ENCODE results near the gene TAS1R1.

Gene TAS1R1

DNA sequence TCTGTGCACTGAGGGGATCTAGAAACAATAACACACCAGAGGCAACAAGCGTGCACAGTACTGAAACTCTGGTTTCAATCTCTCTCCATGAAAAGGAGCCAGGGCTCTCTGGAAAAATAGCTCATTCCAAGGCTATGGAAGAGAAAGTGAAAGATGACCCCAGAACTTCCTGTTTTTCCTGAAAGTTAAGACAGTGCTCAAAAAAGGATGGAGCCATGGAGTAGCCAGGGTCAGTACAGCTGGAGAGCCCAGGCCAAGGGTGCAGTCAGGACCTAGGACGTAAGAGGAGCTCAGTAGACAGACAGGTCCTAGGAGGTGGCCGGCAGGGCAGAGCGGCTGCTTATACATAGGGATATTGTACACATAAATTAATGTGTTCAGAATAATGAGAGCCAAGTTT is 19.9 kb upstream of the TAS1R1 start:
- TF ChIP-seq MYC (IDR thresholded peaks at IDR 0.05; ENCODE audit: low read depth, low read length) (no peak), POLR2A (IDR thresholded peaks at IDR 0.05; ENCODE audit: extremely low read depth, insufficient read length) (no peak)
- TF ChIP-seq, protein P1, sequence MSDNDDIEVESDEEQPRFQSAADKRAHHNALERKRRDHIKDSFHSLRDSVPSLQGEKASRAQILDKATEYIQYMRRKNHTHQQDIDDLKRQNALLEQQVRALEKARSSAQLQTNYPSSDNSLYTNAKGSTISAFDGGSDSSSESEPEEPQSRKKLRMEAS (IDR thresholded peaks at IDR 0.05; ENCODE audit: low read depth, low read length): no peak
- TF ChIP-seq, protein P2, sequence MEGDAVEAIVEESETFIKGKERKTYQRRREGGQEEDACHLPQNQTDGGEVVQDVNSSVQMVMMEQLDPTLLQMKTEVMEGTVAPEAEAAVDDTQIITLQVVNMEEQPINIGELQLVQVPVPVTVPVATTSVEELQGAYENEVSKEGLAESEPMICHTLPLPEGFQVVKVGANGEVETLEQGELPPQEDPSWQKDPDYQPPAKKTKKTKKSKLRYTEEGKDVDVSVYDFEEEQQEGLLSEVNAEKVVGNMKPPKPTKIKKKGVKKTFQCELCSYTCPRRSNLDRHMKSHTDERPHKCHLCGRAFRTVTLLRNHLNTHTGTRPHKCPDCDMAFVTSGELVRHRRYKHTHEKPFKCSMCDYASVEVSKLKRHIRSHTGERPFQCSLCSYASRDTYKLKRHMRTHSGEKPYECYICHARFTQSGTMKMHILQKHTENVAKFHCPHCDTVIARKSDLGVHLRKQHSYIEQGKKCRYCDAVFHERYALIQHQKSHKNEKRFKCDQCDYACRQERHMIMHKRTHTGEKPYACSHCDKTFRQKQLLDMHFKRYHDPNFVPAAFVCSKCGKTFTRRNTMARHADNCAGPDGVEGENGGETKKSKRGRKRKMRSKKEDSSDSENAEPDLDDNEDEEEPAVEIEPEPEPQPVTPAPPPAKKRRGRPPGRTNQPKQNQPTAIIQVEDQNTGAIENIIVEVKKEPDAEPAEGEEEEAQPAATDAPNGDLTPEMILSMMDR (IDR thresholded peaks at IDR 0.05; ENCODE audit: low read depth, low read length): no peak
- no peak for DNase-seq (ENCODE audit: low read depth)

DNA sequence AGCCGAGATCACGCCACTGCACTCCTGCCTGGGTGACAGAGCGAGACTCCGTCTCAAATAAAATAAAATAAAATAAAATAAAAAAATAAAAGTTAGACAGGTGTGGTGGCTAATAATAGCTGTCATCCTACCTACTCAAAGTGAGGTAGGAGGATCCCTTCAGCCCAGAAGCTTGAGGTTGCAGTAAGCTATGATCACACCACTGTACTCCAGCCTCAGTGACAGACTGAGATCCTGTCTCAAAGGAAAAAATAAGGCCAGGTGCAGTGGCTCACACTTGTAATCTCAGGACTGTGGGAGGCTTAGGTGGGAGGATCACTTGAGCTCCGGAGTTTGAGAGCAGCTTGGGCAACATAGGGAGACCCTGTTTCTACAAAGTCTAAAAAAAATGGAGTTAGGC is 18.8 kb upstream of the TAS1R1 start:
- DNase-seq (ENCODE audit: low read depth): no peak
- TF ChIP-seq, protein P2 (IDR thresholded peaks at IDR 0.05; ENCODE audit: low read depth, low read length): no peak
- TF ChIP-seq, protein P1 (IDR thresholded peaks at IDR 0.05; ENCODE audit: low read depth, low read length): no peak
- TF ChIP-seq MYC (IDR thresholded peaks at IDR 0.05; ENCODE audit: low read depth, low read length): no peak
- no peak overlapping the region for H3K4me3 ChIP-seq (ENCODE audit: low read depth, low read length)

More for the DNA sequence above, 19.9 kb upstream of the TAS1R1 start:
- no peak overlapping the region for H3K4me3 ChIP-seq (ENCODE audit: low read depth, low read length)

DNA sequence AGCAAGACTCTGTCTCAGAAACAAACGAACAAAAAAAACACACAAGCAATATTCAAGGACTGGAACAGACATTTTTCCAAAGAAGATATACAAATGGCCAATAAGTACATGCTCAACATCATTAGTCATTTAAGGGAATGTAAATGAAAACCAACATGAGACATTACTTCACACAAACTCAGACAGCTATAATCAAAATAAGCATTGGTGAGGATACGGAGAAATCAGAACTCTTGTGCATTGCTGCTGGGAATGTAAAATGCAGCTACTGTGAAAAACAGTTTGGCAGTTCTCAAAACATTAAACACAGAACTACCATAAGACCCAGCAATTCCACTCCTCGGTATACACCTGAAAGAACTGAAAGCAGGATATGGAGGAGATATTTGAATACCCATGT is 16.2 kb upstream of the TAS1R1 start:
- H3K4me3 ChIP-seq (ENCODE audit: low read depth, low read length): no peak overlapping the region
- no peak for TF ChIP-seq MYC (IDR thresholded peaks at IDR 0.05; ENCODE audit: low read depth, low read length)
- TF ChIP-seq, protein P2 (IDR thresholded peaks at IDR 0.05; ENCODE audit: low read depth, low read length): no peak
- no peak for TF ChIP-seq POLR2A (IDR thresholded peaks at IDR 0.05; ENCODE audit: extremely low read depth, insufficient read length)
- TF ChIP-seq, protein P1 (IDR thresholded peaks at IDR 0.05; ENCODE audit: low read depth, low read length): no peak
- DNase-seq (ENCODE audit: low read depth): no peak

DNA sequence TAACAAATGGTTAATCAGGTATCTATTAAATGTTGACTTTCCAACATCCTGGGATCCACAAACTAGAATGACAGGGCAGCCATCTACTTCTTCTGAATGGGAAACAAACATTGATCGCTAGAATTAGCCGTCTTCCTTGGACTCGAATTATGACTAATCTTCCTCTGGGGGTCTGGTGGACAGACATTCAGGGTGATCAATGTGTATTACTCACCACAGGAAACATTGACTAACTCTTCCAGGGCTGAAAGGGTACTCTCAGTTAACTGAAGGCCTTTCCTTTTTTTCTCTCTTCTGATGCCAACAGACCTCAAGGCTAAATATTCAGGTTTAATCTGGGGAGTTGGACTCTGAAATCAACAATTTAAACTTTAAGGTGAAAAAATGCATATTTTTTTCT is 10.3 kb upstream of the TAS1R1 start:
- TF ChIP-seq, protein P2 (IDR thresholded peaks at IDR 0.05; ENCODE audit: low read depth, low read length): no peak
- H3K4me3 ChIP-seq (ENCODE audit: low read depth, low read length): no peak overlapping the region
- DNase-seq (ENCODE audit: low read depth): no peak

DNA sequence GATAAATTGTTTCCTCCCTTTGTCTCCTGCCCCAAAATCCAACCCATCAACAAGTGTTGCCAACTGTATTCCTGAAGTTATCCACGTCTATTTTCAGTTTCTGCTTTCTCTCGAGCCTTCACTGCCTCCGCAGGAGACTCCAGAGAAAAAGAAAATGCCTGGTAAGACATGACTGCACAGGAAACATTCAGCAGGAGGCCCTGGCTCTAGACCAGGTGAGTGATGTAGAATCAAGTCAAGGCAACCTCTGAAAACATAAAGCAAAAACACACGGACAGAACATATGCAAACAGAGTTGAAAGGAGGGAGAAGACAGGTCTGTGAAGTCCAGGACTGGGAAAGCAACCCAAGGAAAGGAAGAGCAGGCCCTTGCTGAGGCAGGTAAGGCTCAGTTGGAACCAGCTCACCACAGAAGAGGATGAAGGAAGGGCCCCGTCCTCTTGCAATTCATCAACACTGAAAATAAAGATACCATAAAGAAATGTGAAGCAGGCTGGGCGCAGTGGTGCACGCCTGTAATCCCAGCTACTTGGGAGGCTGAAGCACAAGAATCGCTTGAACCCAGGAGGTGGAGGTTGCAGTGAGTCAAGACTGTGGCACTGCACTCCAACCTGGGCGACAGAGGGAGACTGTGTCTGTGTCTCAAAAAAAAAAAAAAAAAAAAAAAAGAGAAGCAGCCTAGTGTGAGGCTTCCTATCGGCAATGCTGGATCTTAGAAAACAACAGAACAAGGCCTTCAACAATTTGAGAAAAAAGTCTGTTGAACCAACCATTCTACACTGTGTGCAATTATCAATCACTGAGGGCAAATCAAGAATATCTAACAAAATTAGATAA is 9.6 kb upstream of the TAS1R1 start:
- no peak for TF ChIP-seq MYC (IDR thresholded peaks at IDR 0.05; ENCODE audit: low read depth, low read length)
- TF ChIP-seq, protein P1 (IDR thresholded peaks at IDR 0.05; ENCODE audit: low read depth, low read length): no peak
- TF ChIP-seq, protein P2 (IDR thresholded peaks at IDR 0.05; ENCODE audit: low read depth, low read length): no peak
- TF ChIP-seq POLR2A (IDR thresholded peaks at IDR 0.05; ENCODE audit: extremely low read depth, insufficient read length): no peak
- DNase-seq (ENCODE audit: low read depth): no peak
- H3K4me3 ChIP-seq (ENCODE audit: low read depth, low read length): no peak overlapping the region

Data from NB4 (cell line).